Parathyroid adenoma (tissue), 2 donors: ENCODE results near the gene BSDC1.

Experiments used
- H2AFZ ChIP-seq: fragments of 300-600 bp; sonication (generic); one replicate; pipeline ENCODE4 v1.7.0; 2017; ENCODE audit warnings: antibody characterized with exemption, mild to moderate bottlenecking
- H3K27ac ChIP-seq: fragments of 300-600 bp; sonication (generic); one replicate; pipeline ENCODE4 v1.7.0; 2017
- H3K27me3 ChIP-seq: fragments of 300-600 bp; sonication (generic); one replicate; pipeline ENCODE4 v1.7.0; 2017; ENCODE audit warnings: low read length; ENCODE audit not compliant: control insufficient read depth, insufficient read depth
- H3K36me3 ChIP-seq: fragments of 300-600 bp; sonication (generic); one replicate; pipeline ENCODE4 v1.7.0; 2017; ENCODE audit warnings: low read length; ENCODE audit not compliant: control insufficient read depth, insufficient read depth
- H3K4me1 ChIP-seq: fragments of 300-600 bp; sonication (generic); one replicate; pipeline ENCODE4 v1.7.0; 2017; ENCODE audit warnings: control low read depth
- H3K4me2 ChIP-seq: fragments of 300-600 bp; sonication (generic); one replicate; pipeline ENCODE4 v1.7.0; 2017; ENCODE audit warnings: low read length
- H3K4me3 ChIP-seq: fragments of 300-600 bp; sonication (generic); one replicate; pipeline ENCODE4 v1.7.0; 2017; ENCODE audit warnings: low read depth, low read length
- H3K79me2 ChIP-seq: fragments of 300-600 bp; sonication (generic); one replicate; pipeline ENCODE4 v1.7.0; 2017; ENCODE audit warnings: control low read depth
- H3K9ac ChIP-seq: fragments of 300-600 bp; sonication (generic); one replicate; pipeline ENCODE4 v1.7.0; 2017; ENCODE audit warnings: mild to moderate bottlenecking
- H3K9me3 ChIP-seq: fragments of 300-600 bp; sonication (generic); one replicate; pipeline ENCODE4 v1.7.0; 2017; ENCODE audit warnings: low read length; ENCODE audit not compliant: control insufficient read depth
- TF ChIP-seq, protein P1 (sequence below): fragments of 300-600 bp; sonication (generic); IDR thresholded peaks from one replicate; pipeline ENCODE4 v1.7.0; 2017; ENCODE audit warnings: antibody characterized with exemption, mild to moderate bottlenecking
- donor health status: primary hyperparathyroidism.

The BSDC1 gene

DNA sequence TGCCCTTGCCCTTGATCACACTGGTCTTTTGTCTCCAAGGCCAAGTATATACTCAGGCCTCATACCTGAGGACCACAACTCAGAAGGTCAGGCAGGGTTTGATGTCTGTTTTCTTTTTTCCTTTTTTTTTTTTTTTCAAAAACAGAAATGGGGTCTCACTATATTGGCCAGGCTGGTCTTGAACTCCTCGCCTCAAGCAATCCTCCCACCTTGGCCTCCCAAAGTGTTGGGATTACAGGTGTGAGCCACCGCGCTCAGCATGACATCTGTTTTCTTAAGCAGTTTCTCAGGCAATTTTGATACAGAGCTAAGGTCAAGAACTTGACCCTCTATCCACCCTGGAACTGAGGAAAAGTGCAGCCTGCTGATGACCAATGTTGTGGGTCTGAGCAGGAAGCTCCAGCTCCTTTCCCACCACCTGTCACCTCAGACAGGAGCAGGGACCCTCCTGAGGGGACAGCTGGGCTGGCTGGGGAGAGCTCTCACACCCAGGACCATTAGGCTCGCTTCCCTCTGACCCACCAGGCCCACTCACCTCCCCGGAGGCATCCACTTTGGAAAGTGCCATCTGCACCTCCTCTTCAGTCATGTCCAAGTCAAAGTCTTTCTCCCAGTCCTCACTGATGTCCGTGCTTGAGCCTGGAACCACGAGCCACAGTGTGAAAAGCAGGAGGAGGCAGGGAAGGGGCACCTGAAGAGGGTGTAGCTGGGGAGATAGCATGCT, 26.2 kb downstream of the BSDC1 start:
- no peak overlapping the region for H3K4me2 ChIP-seq
- H3K9ac ChIP-seq: no peak overlapping the region
- H3K9me3 ChIP-seq: no peaks in the 10 kb centered on the region
- TF ChIP-seq, protein P1, sequence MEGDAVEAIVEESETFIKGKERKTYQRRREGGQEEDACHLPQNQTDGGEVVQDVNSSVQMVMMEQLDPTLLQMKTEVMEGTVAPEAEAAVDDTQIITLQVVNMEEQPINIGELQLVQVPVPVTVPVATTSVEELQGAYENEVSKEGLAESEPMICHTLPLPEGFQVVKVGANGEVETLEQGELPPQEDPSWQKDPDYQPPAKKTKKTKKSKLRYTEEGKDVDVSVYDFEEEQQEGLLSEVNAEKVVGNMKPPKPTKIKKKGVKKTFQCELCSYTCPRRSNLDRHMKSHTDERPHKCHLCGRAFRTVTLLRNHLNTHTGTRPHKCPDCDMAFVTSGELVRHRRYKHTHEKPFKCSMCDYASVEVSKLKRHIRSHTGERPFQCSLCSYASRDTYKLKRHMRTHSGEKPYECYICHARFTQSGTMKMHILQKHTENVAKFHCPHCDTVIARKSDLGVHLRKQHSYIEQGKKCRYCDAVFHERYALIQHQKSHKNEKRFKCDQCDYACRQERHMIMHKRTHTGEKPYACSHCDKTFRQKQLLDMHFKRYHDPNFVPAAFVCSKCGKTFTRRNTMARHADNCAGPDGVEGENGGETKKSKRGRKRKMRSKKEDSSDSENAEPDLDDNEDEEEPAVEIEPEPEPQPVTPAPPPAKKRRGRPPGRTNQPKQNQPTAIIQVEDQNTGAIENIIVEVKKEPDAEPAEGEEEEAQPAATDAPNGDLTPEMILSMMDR: no peak
- no peaks in the 10 kb centered on the region for H3K27me3 ChIP-seq
- H3K27ac ChIP-seq: no peak overlapping the region
- H3K79me2 ChIP-seq: no peaks in the 10 kb centered on the region
- no peaks in the 10 kb centered on the region for H3K4me1 ChIP-seq
- H3K4me3 ChIP-seq: no peak overlapping the region
- no peak overlapping the region for H2AFZ ChIP-seq
- no peaks in the 10 kb centered on the region for H3K36me3 ChIP-seq

GRCh38 chr1:32365445-32365844, 28.8 kb downstream of the BSDC1 start:
- Histone ChIP-seq H3K79me2 (no peaks in the 10 kb centered on the region), H3K4me3 (no peak overlapping the region), H3K4me1 (no peaks in the 10 kb centered on the region), H3K27me3 (no peaks in the 10 kb centered on the region), H3K36me3 (no peaks in the 10 kb centered on the region), H3K9ac (no peak overlapping the region), H3K27ac (no peak overlapping the region), H3K9me3 (no peaks in the 10 kb centered on the region), H2AFZ (no peak overlapping the region), H3K4me2 (no peak overlapping the region)
- TF ChIP-seq, protein P1: no peak

DNA sequence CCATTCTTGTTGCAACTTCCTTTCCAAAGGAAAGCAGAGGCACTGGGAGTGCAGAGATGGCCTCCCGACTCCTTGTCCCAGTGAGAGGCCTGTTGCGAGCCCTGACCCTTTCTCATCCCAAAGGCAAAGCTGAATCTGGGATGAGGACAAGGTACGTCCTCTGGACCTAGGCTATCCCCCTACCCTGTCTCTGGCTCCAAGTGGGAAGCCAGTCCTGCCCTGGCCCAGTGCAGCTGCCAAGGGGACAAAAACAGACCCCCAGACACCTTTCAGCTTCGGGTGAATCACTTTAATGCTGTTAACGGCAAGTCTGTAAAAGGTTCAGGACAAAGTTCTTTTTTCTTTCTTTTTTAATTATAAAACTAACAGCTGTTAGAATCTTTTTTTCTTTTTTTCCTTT, 29.4 kb downstream of the BSDC1 start:
- Histone ChIP-seq H3K4me2 (no peak overlapping the region), H3K79me2 (no peaks in the 10 kb centered on the region), H3K27ac (no peak overlapping the region), H3K27me3 (no peaks in the 10 kb centered on the region), H3K9me3 (no peaks in the 10 kb centered on the region), H3K4me3 (no peak overlapping the region), H3K4me1 (no peaks in the 10 kb centered on the region), H2AFZ (no peak overlapping the region), H3K9ac (no peak overlapping the region), H3K36me3 (no peaks in the 10 kb centered on the region)
- TF ChIP-seq, protein P1: no peak

DNA sequence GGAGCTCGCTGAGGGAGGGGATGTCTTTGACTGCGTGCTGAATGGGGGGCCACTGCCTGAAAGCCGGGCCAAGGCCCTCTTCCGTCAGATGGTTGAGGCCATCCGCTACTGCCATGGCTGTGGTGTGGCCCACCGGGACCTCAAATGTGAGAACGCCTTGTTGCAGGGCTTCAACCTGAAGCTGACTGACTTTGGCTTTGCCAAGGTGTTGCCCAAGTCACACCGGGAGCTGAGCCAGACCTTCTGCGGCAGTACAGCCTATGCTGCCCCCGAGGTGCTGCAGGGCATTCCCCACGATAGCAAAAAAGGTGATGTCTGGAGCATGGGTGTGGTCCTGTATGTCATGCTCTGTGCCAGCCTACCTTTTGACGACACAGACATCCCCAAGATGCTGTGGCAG, 30.5 kb downstream of the BSDC1 start:
- H3K27me3 ChIP-seq: no peaks in the 10 kb centered on the region

More for the DNA sequence above, 30.5 kb downstream of the BSDC1 start:
- Histone ChIP-seq H3K9ac (no peak overlapping the region), H3K9me3 (no peaks in the 10 kb centered on the region), H3K4me1 (no peaks in the 10 kb centered on the region), H3K27ac (no peak overlapping the region), H2AFZ (no peak overlapping the region), H3K36me3 (no peaks in the 10 kb centered on the region), H3K79me2 (no peaks in the 10 kb centered on the region), H3K4me3 (no peak overlapping the region), H3K4me2 (no peak overlapping the region)
- TF ChIP-seq, protein P1: no peak
